Adrenal gland (tissue), 5 donors: Measurements from ENCODE around the gene TRIM47.

Experiments
- POLR2A ChIP-seq, 2 donors: fragments of 450-650 bp; IDR thresholded peaks; one replicate each; pipeline ENCODE4 v1.6.1; 2017; ENCODE audit warnings: antibody characterized with exemption in 2 of 2, mild to moderate bottlenecking in 2 of 2, moderate library complexity in 1 of 2
- TF ChIP-seq, protein P1 (sequence below), 6 experiments: fragments of 450-650 bp in 4 of 6; fragments of 200-600 bp in 2 of 6; sonication (generic) in 1 of 6; IDR thresholded peaks; 1 replicate in 5 of 6; 2 replicates in 1 of 6; pipeline versions ENCODE4 v1.5.1 to v1.8.0; 2016 to 2021; ENCODE audit warnings: antibody characterized with exemption in 6 of 6, mild to moderate bottlenecking in 2 of 6, moderate library complexity in 1 of 6
- donor health status: DM: no; HTN: no; CAD: no.

DNA sequence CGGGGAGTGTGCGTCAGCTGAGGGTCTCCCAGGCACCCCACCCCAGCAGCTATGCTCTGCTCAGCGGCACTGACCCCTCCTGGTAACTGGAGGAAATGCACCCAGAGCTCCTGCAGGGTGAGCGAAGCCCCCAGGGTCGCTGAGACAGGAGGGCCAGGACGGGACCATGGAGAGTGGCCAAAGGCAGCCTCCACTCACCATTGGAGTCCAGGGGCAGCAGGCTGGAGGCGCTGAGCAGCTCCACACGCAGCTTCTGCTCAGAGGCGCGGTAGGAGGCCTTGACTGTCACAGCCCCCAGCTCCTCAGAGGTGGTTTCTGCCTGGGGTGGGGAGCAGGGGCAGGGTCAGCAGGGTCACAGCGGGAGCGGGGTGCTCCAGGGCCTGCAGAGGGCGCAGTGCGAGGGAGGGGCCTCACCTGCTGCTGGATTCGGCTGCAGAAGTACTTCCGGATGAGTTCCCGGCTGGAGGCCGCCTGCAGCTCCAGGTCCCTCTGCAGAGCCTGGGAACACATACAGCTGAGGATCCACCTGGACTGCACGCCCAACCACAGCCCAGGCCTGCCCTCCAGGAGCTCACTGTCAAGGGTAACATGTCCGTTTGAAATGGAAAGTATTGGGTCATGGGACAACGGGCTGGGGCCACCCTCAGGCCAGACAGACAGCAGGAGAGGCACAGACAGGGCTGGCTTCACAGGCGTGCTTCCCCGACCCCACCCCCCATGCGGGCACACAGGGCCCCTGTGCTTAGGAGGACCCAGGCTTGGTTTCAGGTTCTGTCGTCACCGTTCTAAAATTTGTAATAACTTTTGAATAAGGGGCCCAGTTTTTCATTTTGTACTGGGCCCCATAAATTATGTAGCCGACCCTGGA lies 48.0 kb downstream of the TRIM47 start:
- no peak for TF ChIP-seq POLR2A (IDR thresholded peaks at IDR 0.05)
- TF ChIP-seq, protein P1, sequence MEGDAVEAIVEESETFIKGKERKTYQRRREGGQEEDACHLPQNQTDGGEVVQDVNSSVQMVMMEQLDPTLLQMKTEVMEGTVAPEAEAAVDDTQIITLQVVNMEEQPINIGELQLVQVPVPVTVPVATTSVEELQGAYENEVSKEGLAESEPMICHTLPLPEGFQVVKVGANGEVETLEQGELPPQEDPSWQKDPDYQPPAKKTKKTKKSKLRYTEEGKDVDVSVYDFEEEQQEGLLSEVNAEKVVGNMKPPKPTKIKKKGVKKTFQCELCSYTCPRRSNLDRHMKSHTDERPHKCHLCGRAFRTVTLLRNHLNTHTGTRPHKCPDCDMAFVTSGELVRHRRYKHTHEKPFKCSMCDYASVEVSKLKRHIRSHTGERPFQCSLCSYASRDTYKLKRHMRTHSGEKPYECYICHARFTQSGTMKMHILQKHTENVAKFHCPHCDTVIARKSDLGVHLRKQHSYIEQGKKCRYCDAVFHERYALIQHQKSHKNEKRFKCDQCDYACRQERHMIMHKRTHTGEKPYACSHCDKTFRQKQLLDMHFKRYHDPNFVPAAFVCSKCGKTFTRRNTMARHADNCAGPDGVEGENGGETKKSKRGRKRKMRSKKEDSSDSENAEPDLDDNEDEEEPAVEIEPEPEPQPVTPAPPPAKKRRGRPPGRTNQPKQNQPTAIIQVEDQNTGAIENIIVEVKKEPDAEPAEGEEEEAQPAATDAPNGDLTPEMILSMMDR (IDR thresholded peaks at IDR 0.05) = peak; percentile 22 to 56 (median 44)
